ENCODE data around the gene SPRED3. TPM values are rescaled to one million over a fixed set of nuclear protein-coding genes. Genes with fewer than 3 reads are reported as not detected.

SPRED3 gene
- total and polyA plus RNA-seq, 9 of the 15 experiments (the other 6 are each of a cell fraction or from before 2014, with no cell fraction given) = 0.05 to 1.3 (median 0.36) TPM

GRCh38 chr19:38362946-38363688 lies 25.4 kb upstream of the SPRED3 start (continued):
- TF ChIP-seq MGA (IDR thresholded peaks at IDR 0.05) = peak; percentile 67
